NCI-H82 treated with DMSO at 0.1 percent for 48 hours (cell line): ENCODE data around the gene KIF4B.
"Not testable (repeated sequence)": the region's sequence is repeated elsewhere in the genome, so short reads cannot be mapped to it uniquely, and the experiment has no call there.

Experiments used
- DNase-seq: peaks from one replicate; lab custom pipeline; 2025; ENCODE audit not compliant: unreplicated experiment; lab: John Stamatoyannopoulos, UW

Gene KIF4B

DNA sequence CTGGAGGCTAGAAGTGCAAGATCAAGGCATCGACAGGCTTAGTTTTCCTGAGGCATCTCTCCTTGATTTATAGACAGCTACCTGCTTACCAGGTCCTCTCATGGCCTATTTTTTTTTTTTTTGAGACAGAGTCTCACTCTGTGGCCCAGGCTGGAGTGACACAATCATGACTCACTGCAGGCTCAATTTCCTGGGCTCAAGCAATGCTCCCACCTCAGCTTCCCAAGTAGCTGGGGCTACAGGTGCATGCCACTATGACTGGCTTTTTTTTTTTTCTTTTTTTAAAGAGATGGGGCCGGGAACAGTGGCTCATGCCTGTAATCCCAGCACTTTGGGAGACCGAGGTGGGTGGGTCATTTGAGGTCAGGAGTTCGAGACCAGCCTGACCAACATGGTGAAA, 10.8 kb upstream of the KIF4B start:
- DNase-seq: not testable (repeated sequence)

DNA sequence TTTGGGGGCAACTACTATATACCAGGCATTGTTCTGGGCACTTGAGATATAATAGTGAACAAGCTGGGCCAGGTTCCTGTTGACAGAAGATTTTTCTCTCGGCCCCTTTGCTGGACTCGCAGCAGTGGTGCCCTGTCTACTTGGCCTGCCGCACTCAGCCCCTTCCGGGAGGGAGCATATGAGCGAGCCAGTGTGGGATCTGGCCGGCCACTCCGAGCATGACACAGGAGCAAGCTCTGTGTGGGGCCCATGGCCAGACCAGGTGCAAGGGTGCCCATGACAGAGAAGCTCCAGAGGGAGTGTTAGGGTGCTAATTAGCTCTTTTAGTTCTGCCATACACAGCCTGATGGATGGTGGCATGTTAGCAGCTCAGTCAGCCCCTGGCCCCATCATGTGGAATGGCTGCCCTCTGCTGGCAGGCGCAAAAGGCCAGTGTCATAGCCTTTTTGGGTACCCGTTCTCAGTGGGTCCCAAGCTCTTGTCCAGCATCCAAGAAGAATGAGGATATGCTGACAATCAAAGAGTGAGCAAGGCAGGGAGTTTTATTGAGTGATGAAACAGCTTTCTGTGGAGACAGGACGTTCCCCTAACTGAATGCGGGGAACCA, 9.3 kb upstream of the KIF4B start:
- no peak for DNase-seq

- DNase-seq: not testable (repeated sequence)
Measured at GRCh38 chr5:155006265-155006664, 7.3 kb upstream of the KIF4B start.

GRCh38 chr5:155008669-155009068, 4.9 kb upstream of the KIF4B start:
- DNase-seq: no peak

- DNase-seq: no peak
Measured at GRCh38 chr5:155010881-155011280, 2.7 kb upstream of the KIF4B start.

GRCh38 chr5:155015239-155015638, 1.7 kb downstream of the KIF4B start:
- DNase-seq: no peak

- DNase-seq: no peak
Measured at GRCh38 chr5:155017610-155018009, 4.1 kb downstream of the KIF4B start.

DNA sequence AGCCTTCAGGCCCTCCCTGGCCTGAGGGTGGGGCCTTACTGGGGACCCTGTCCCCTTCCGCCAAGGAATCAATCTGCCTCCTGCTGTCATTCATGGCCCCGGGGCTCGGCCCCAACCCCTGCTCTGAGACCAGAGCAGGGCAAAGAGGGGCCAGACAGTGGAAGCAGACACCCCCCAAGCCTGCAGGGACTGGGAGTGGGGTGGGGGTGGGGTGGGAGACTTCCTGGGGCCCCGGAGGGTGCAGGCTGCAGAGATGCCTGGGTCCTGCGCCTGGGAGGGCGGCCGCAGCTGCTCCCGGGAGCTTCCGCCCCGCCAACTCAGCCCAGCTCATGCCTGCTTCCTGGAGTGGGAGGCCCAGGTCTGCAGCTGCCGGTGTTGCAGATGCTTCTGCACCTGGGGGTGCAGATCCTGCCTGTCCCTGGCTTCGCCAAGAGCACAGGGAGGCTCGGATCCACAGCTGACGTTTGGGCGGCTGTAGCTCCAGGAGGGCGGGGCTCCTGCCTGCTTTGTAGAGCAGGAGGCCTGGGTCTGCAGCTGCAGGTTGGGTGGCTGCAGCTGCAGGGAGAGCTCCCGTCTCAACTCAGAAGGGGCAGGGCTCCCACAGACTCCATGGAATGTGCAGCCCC, 6.2 kb downstream of the KIF4B start:
- no peak for DNase-seq

- no peak for DNase-seq
Measured at GRCh38 chr5:155021842-155022241, 8.3 kb downstream of the KIF4B start.

DNA sequence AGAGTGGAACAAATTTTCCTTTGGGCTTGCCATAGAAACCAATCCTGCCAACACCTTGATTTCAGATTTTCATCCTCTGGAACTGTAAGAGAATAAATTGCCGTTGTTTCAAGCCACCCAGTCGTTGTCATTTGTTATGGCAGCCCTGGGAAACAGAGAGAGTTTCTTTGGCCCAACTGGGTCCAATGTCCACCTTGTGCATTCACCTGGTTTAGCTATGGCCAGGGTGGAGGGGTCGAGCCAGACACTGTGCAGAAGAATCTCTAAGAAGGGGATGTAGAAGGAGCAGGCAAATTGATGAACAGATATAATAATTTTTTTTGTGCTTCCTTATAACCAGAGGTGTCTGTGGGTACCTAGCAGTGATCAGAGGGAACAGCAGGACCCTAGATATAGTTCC, 9.8 kb downstream of the KIF4B start:
- DNase-seq: no peak

DNA sequence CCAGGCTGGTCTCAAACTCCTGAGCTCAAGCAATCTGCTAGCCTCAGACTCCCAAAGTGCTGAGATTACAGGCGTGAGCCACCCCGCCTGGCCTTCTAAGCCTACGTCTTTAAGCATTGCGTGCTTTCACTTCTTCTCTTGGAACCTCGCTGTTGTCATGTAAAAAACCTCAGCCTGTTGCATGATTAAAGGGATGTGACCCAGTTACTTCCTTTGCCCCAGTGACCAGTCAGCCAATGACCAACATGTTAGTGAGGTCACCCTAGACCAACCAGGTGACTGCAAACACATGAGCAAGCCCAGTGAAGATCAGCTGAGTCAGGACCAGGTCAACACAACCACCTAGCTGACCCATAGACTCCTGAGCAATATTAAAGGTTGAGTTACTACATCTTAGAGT, 10.5 kb downstream of the KIF4B start:
- no peak for DNase-seq

- DNase-seq: no peak
Measured at GRCh38 chr5:155025895-155026294, 12.3 kb downstream of the KIF4B start.

DNA sequence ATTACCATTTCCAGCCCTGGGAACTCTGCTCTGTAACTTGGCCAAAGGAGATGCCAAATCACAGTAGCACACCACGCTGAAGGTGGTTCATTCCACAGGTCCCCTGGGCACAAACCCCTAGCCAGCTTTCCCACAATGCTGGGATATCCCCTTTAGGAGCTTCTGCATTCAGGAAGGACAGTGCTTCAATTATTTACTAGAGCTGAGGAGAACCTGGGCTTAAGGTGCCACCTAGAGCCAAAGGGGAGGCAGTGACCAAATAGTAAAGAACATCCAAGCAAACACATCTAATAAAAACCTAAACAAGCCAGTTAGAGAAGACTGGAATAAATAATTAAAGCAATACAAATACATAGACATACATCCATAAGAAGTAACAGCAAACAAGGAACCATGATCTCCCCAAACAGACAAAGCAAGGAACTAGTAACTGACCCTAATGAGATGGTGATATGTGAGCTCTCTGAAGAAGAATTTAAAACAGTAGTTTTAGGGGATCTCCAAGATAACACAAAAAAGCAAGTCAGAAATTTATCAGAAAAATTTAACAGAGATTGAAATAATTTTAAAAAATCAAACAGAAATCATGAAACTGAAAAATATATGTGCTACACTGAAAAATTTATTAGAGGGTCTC, 14.6 kb downstream of the KIF4B start:
- DNase-seq: no peak

- no peak for DNase-seq
Measured at GRCh38 chr5:155029240-155029639, 15.7 kb downstream of the KIF4B start.

- not testable (repeated sequence) for DNase-seq
Measured at GRCh38 chr5:155034145-155034744, 20.7 kb downstream of the KIF4B start.

GRCh38 chr5:155035087-155035486, 21.5 kb downstream of the KIF4B start:
- DNase-seq: not testable (repeated sequence)

- no peak for DNase-seq
Measured at GRCh38 chr5:155040984-155041653, 27.6 kb downstream of the KIF4B start.

- no peak for DNase-seq
Measured at GRCh38 chr5:155044591-155044990, 31.0 kb downstream of the KIF4B start.

- no peak for DNase-seq
Measured at GRCh38 chr5:155046591-155046990, 33.0 kb downstream of the KIF4B start.

DNA sequence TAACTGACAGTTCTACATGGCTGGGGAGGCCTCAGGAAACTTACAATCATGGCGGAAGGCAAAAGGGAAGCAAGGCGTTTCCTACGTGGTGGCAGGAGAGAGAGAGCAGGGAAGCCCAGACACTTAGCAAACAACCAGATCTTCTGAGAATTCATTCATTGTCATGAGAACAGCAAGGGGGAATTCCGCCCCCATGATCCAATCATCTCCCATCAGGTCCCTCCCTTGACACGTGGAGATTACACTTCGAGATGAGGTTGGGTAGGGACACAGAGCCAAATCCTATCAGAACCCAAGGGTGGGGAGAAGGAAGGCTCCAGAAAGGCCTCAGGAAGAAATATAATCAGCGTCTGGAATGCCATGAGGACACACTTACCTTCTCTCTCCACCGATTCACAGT, 34.3 kb downstream of the KIF4B start:
- no peak for DNase-seq

GRCh38 chr5:155049569-155050383, 36.2 kb downstream of the KIF4B start:
- DNase-seq: no peak
